NCI-H345 (cell line): ENCODE results near the gene SRP14.
"Not testable (repeated sequence)": the region's sequence is repeated elsewhere in the genome, so short reads cannot be mapped to it uniquely, and the experiment has no call there.

Experiments used
- DNase-seq: peaks from one replicate; lab custom pipeline; 2025; lab: John Stamatoyannopoulos, UW

SRP14 gene

DNA sequence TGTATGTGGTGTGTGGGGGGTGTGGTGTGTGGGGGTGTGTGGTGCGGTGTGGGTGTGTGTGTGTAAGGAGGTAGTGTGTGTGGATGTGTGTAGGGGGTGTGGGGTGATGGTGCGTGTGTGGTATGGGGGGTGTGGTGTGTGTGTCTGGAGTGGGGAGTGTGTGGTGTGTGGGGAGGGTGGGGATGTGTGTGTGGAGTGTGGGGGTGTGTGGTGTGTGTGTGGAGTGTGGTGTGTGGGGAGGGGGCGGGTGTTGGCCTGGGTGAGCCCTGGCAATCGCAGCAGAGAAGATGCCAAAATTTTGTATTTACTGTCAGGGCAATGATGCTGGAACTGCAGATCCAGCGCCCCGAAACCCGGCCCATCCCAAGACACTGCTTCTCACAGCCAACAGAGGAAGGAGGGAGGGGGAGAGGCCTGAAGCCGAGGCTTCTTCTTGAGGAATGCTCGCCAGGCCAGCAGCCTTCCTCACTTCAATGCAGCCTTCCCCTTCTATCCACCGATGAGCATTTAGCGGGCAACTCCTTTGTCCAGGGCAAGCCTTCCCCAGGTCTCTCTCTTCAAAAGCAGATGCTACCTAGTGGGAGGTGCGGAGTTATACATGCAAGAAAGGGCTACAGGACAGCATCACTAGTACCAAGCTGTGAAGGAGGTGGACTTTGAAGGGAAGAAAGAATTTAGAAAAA lies 11.9 kb upstream of the SRP14 start:
- DNase-seq = no peak

DNA sequence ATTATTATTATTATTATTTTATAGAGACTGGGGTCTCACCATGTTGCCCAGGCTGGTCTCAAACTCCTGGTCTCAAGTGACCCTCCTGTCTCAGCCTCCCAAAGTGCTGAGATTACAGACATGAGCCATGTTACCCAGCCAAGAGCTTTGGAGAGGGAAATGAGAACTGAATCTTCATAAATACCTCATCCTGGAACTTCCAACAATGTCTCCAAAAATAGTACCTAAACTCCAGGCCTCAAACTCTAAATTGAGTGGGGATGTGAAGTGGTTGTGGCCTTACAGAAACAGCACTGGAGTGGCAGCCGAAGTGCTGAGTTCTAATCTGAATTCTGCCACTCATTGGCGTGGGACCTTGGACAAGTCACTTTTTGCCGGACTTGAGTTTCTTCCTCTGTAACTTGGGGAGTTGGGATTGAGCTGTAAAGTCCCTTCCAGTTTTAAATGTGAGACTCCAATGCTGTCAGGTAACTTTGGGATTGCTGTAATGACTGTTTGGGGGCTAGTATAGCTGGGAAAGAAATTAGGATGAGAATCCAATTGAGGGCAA lies 10.0 kb upstream of the SRP14 start:
- no peak for DNase-seq

DNA sequence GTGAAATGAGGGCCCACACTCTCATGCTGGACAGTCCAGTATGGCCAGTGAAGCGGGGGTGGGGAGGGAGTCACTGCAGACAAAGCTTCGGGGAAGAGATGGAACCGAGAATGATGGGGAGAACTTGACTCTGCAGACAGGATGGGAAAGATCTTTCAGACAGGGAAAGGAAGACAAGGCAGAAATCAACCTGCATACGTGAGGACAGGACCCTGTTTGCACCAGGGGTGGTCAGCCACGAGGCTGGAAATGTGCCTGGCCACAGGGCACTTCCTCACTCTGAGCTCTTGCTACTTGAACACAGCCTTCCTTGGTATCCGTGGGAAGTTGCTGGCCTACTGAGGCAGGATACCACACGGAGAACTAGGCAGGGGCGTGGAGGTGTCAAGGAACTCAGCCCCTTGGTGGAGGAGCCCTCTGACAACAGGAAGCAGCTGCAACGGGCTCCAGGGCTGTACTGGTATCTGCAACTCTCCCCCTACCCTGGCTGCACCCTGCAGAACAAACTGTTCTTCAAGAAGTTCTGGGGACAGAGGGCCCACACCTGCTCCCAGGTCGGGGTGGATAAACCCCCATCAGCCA lies 9.3 kb upstream of the SRP14 start:
- no peak for DNase-seq

DNA sequence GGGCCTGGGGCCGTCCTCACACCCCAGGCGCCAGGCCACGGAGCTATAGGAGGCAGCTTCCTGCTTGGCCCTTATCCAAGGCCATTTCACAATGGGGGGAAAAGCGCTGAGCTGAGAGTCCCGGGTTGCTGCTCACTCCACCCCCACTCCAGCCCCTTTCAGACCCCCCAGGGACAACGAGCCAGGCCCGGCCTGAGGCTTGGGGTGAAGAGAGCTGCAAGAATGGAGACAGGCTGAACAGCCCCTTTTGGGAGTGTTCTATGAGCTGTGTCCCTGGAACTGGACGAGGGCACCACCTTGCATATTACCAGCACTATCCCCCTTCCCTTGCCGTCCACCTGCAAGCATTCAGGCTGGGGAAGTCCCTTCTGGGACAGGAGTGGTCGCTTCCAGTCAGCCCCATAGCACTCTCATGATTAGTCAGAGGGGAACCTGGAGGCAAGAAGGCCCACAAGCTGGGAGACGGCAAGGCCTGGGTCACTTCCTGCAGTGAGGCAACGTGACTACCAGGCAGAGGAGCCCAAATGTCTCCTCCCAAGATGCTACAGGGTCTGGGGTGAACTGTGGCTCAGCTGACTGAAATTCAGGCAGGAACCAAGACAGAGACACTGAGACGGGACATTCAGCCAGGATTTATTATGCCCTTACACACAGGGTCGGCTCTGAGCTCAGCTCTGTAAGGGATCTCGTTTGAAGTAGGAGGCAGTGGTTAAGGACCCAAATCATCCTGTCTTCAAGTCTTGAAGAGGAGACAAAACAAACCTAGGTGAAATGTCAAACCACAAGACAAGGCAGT lies 8.6 kb upstream of the SRP14 start:
- DNase-seq = peak; percentile 64

DNA sequence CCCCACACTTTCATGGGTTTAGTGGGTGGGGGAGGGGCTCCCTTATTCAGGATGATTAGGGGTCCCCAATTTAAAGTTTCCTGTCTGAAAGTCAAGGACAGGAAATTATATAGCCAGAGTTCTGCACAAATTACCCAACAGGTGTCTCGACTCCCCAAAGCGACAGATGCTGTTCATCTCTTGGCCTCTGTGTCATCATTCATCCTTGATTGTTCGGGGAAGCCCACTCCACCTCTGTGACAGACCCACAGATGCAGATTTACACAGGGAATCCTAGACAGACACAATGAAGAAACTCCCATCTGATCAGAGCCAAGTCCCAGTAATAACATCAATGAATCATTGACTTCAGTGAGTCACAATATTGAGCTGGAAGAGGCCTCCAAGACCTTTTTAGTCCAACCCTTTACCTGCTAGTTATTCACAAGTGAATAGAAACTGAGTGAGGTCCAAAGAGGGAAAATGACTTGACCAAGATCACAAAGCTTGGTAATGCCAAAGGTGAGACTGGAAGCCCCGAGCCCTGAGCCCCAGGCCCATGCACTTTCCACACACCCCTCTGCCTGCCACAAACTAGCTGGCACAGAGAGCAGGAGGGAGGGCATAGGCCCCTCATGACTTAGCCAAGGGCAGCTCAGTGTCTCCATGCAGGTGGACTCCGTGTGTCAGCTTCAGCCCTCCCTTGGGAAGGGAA lies 7.9 kb upstream of the SRP14 start:
- no peak for DNase-seq

DNA sequence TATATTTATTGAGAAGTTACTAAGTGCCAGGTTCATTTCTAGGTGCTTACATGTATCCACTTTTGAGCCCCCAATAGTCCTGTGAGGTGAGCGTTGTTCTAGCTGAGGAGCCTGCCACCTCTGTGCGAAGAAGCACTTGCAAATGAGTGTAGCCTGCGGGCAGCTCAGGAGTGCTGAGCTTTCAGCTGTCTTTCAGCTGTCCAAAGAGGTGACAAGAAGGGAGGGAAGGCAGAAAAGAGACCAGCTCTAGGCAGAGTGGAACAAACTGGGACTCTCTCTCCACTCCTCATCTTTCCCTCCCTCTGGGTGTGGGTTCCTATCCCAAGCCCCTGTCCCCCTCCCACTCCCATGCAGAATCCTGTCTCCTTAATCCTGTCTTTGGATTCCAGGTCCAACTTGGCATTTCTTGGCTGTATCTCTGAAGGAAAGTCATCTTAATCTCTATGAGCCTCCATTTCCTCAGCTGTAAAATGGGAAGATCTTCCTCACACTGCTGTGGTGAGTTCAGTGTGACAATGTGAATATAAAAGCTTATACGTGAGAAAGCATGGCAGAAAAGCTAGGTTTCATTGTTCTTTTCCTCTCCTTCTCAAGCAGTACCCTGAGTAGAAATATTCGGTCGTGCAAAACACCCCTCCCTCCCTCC lies 6.7 kb upstream of the SRP14 start:
- no peak for DNase-seq

DNA sequence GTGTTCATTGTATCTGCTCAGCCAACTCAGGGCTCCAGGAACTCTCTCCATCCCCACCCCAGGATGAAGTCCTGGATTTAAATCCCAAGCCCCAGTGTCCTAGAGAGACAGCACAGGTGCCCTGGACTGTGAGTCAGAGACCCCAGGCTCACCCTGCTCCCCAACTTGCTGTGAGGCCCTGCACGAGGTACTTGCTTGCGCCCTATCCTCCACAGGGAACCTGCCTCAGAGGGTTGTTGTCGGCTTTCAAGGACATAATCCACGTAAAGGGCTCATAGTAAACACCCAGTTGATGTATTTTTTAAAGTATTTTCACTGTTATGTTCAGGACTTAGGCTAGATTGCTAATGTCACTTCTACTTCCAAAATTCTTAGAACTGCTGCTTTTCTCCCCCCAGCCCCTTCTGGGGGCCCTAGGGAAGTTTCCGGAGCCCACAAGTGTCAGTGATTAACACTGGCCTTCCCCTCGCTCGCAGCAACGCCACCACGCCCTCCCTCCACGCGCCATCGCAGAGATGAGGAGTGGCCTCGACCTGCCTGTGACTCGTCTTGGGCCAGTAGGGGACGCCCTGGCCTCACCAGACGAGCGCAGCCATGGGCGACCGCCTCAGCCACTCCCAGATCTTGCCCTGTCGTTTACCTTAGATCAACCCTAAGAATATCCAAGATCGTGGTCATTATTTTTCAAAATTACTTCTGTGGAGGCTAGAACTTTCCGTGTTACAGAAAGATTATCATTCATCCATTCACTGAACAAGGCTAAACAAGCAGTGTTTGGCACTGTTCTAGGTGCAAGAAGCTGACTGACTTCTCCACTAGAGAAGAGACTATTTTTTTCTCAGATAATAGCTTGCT lies 6.0 kb upstream of the SRP14 start:
- DNase-seq = peak; percentile 69

DNA sequence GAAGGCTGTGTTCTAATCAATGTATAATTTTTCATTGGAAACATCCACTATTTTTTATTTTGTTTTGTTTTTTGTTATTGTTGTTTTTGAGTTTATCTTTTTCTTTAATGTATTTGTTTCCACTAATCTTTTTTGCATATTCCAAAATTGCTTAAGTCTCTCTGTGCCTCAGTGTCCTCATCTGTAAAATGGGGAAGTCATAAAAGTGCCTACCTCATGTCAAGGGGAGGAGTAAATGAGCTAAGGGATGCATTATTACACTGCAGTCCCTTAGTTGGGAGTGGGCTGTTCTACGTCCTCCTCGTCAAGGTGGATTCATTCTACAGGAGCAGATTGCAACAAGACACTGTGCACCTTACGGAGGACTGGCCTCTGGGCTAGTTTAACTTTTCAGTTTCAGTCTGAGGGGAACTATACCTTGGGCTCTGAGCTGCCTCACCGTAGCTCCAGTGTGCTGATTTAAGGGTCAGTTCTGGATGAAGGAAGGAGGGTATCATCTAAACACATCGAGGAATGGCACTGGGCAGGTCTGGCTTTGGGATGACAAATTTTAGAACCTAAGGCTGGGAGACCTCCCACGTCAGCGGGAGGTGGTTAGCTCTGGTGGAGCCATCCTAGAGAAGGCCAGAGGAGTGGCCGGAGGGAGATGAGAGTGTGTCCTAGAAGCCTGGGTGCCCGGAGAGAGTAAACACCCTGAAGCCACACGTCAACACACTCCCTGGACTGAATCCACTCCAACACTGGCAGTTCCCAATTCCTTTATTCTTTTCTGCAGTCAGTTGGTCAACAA lies 5.1 kb upstream of the SRP14 start:
- no peak for DNase-seq

DNA sequence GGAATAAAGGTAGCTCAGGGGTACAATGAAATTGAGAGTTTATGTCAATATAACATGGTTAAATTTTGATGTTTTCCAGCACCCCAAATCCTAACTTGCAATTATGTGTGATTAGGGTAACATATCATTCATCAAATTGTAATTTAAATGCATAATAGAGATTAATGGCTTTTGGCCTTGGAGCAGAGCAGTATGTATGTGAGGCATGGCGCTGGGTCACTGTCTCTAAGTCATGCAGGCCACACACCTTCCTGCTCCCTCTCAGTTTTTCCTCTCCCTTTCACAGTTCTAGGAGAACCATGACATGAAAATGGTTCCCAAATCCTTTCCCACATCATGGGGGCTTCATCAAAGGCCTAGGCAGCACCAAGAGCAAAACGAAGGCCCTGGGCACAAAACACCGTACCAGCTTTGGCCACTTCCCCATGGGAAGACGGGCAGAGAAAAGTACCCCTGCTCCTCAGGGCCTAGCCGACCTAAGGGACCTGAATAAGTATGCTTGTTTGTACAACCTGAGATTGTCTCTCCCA lies 3.9 kb upstream of the SRP14 start:
- no peak for DNase-seq

DNA sequence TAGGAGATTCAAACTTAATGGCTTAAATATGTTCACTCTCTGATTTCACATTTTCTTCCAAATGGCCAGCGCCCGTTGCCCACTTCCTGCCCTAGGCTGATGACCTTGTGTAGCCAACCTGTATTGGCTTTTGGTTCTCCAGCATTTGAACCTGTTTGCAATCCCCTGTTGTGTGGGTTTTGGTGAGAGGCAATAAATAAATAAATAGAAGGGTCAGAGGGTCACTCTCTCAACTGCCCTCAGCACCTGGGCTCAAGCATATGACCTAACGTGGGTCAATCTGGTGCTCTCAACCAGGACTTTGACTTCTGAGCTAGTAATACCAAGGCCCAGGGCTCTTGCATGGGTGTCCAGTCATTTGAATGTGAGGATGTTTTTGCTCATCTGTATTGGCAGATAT lies 1.8 kb upstream of the SRP14 start:
- DNase-seq = no peak

DNA sequence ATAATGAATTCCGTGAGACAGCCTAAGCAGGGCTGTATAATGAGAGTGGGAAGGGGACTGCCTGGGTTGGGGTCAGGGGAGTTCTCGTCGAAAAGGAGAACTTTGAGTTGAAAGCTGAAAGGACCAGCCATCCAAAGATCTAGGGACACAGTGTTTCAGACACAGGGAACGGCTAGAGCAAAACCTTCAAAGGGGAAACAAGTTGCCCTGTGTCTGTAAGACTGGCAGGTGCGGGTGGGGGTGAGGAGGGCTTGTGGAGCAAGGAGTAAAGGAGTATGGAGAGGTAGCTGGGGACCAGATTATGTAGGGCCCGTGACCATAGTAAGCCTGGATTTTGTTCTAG lies 1.3 kb upstream of the SRP14 start:
- no peak for DNase-seq

DNA sequence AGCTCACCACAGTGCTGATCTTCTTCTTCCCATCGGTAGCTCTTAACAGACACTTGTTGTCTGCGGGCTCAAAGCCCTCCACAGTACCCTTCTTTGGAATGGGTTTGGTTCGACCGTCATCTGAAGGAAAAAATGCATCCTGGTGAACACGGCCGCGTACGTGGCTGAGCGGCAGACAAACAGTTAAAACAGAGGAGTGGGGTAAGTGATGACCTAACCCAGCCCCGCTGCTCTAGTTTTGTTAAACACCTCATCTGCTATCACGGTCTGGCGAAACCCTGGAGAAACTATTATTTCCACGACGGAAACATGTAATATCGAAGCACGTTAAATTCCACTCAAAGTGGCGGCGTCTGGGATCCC lies 725 bp downstream of the SRP14 start:
- no peak for DNase-seq

DNA sequence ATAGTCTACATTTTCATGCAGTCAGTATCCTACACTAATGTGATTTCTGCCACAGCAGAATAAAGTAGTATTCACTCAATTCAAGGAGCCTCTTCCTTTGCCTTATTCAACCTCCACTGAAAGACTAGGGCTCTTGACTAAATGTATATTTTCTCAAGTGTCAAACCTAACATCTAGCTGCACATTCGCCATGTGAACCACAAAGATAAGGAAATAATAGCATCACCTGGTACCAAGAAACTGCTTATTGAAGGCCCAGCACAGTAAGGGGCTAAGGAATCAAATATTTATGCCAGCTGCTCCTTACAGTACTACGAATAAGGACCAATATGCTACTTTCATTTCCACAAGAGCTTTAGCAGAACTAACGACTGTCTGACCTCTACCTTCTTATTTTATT lies 1.3 kb downstream of the SRP14 start:
- DNase-seq = no peak

DNA sequence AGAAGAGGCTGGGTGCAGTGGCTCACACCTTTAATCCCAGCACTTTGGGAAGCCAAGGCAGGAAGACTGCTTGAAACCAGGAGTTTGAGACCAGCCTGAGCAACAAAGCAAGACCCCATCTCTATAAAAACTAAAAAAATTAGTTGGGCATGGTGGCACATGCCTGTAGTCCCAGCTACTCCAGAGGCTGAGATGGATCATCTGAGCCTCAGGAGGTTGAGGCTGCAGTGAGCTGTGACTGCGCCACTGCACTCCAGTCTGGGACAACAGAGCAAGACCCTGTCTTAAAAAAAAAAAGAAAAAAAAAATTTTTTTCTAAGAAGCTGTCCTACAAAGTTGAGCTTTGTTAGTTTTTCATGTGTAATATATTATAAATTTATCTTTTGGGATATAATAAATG lies 3.8 kb downstream of the SRP14 start:
- DNase-seq = not testable (repeated sequence)

DNA sequence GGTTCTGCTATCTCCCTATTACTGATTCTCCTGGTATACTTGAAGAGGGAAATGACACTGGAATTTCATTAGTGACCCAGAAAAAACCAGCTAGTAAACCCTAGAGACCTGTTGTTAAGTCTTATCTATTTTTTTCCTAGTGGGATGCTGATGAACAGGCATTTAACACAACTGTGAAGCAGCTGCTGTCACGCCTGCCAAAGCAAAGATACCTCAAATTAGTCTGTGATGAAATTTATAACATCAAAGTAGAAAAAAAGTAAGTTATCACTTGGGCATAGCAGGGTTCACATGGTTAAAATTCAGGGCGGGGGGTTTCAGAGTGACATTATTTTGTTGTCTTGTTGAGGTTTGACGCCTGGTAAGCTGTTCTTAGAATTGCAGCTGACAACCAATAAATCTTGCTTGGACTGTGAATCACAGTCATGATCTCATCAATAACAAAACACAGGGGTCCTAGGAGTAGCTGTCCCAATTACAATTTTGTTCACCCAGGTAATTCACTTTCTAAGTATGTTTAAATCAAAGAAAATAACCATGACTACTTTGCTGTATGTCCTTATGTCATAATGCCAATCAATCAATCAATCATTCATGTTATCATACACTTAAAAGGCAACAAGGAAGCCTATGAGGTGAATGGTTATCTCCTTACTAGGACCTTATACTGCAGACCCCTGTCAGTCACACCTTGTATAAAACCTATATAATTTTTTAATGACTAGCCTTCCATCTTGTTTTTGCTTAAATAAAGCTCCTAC lies 4.6 kb downstream of the SRP14 start:
- DNase-seq = no peak

DNA sequence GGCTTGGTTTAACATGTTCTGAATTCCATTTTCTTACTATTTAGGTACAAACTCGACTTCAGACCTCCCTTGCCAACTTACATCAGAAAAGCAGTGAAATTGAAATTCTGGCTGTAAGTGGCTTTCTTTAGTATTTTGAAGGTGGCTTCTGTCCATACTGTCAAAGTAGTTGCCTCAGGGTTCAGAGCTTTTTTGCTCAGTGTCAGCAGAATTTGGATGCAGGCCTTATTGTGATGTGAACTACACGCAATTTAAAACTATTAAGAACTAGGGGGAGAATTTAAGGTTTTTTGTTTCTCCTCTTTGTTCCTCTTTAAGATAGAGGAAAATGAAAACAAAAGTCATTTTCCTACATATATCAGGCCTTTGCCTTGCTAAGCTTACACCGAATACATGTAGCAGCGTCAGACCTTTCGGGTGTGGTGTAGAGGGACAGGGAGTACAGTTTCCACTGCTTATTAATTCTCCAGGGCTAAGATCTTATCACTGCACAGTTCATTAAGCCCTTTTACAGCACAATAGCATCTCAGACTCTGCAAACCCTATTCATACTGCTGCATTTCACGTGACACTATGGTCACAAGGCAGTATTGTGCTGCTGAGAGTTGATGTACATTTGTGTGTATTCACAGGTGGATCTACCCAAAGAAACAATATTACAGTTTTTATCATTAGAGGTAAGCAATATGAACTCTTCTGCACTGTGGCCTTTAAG lies 6.7 kb downstream of the SRP14 start:
- no peak for DNase-seq

DNA sequence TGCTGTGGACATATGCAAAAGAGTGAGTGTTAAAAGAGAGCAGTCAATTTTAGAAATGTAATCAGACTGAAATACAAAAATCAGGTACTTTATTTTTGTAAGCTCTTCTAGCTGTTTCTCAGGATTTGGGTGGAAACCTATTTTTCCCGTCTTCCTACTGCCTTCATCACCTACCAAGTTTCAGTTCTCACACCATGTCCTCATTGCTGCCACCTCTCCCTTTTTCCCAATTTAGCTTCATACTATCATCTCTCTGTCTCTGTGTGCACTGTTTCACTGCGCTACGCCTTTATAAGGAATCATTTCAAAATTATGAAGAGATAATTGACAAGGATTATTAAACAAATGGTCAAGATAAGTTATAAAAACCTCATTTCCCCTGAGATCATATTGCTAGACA lies 7.7 kb downstream of the SRP14 start:
- no peak for DNase-seq

DNA sequence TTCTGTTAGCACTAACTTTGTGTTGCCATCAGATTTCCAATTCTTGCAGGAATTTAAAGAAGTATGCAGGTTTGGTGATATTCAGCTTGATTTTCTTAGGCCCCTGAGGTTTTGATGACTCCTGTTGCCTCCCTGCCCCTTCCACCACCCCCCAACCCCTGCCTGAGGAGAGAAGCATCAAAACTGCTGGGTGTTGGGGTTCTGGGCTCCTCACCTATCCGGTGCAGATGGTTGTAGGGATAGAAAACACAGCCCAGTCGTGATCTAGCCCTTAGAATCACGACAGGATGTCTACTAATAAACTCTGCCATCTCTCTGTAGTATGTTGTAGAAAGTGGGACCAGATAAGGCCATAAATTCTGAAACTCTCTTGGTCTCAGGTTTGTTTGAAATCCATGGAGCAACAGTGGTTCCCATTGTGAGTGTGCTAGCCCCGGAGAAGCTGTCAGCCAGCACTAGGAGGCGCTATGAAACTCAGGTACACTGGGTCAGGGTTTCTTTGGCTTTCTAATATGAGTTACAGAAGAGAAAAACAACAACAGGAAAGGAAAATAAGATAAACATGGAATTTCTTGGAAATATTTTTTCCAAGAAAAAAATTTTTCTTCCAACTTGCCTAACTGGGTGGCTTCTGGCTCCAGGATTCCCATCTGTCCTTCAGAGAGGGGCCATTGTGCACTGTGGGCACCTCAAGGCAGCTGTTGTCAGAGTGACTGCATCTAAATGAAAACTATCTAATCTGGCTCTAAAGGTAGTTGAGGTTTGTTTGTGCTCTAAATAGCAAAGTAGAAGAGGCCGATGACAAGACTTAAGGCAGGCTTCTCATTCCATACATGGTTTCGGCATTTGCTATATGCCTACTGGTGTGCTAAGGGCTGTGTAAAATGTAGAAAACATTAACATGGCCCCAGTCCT lies 8.7 kb downstream of the SRP14 start:
- DNase-seq = no peak
